Astrocyte (in vitro differentiated cells and primary cell): ENCODE results near the gene MTNR1B. TPM values are rescaled to one million over a fixed set of nuclear protein-coding genes. Genes with fewer than 3 reads are reported as not detected.

Experiments used
- DNase-seq: peaks from one replicate; pipeline ENCODE4 v3.0.0-alpha.2; 2010; ENCODE audit warnings: low read depth
- FAIRE-seq: peaks from 2 replicates; lab custom pipeline; 2011; peaks lifted over from hg19 to GRCh38; lab: Jason Lieb, UNC
- H2AFZ ChIP-seq: 2 replicates; pipeline ENCODE4 v1.6.0; 2012; ENCODE audit warnings: low read depth, low read length, inconsistent platforms
- H3K27ac ChIP-seq: 2 replicates; pipeline ENCODE4 v1.5.1; 2011; ENCODE audit warnings: low read depth, low read length, inconsistent platforms
- H3K27me3 ChIP-seq: 2 replicates; pipeline ENCODE4 v1.6.0; 2011; ENCODE audit warnings: low read length, inconsistent platforms; ENCODE audit not compliant: insufficient read depth
- H3K36me3 ChIP-seq: 2 replicates; pipeline ENCODE4 v1.5.1; 2011; ENCODE audit warnings: low read length, inconsistent platforms; ENCODE audit not compliant: insufficient read depth
- H3K4me1 ChIP-seq: 2 replicates; pipeline ENCODE4 v1.5.1; 2011; ENCODE audit warnings: low read length, inconsistent platforms; ENCODE audit not compliant: insufficient read depth
- H3K4me2 ChIP-seq: 2 replicates; pipeline ENCODE4 v1.6.0; 2012; ENCODE audit warnings: low read length, inconsistent platforms
- H3K4me3 ChIP-seq: 2 replicates; pipeline ENCODE4 v1.5.1; 2011; ENCODE audit warnings: low read depth, mild to moderate bottlenecking, low read length, inconsistent platforms; ENCODE audit not compliant: insufficient read depth
- H3K79me2 ChIP-seq: 2 replicates; pipeline ENCODE4 v1.6.0; 2012; ENCODE audit warnings: mild to moderate bottlenecking, low read length, inconsistent platforms; ENCODE audit not compliant: insufficient read depth
- H3K9ac ChIP-seq: 2 replicates; pipeline ENCODE4 v1.6.0; 2012; ENCODE audit warnings: mild to moderate bottlenecking, low read length, inconsistent platforms
- H3K9me3 ChIP-seq: 2 replicates; pipeline ENCODE4 v1.5.1; 2012; ENCODE audit warnings: low read depth, mild to moderate bottlenecking, low read length, inconsistent platforms; ENCODE audit not compliant: insufficient read depth
- H4K20me1 ChIP-seq: 2 replicates; pipeline ENCODE4 v1.6.0; 2012; ENCODE audit warnings: low read length, inconsistent platforms; ENCODE audit not compliant: insufficient read depth
- H3K27ac Mint-ChIP-seq: one replicate; pipeline ENCODE4 v1.8.0; 2021; ENCODE audit warnings: mild to moderate bottlenecking, mixed read lengths; ENCODE audit not compliant: unreplicated experiment
- H3K27me3 Mint-ChIP-seq: one replicate; pipeline ENCODE4 v1.8.0; 2021; ENCODE audit warnings: low read depth, mixed read lengths; ENCODE audit not compliant: unreplicated experiment
- H3K36me3 Mint-ChIP-seq: one replicate; pipeline ENCODE4 v1.8.0; 2021; ENCODE audit warnings: low read depth, mixed read lengths; ENCODE audit not compliant: unreplicated experiment
- H3K4me1 Mint-ChIP-seq: one replicate; pipeline ENCODE4 v1.8.0; 2021; ENCODE audit warnings: low read depth, mixed read lengths; ENCODE audit not compliant: unreplicated experiment
- H3K4me3 Mint-ChIP-seq: one replicate; pipeline ENCODE4 v1.8.0; 2021; ENCODE audit warnings: mild to moderate bottlenecking, moderate library complexity, mixed read lengths; ENCODE audit not compliant: unreplicated experiment
- H3K9me3 Mint-ChIP-seq: one replicate; pipeline ENCODE4 v1.8.0; 2021; ENCODE audit warnings: mild to moderate bottlenecking, mixed read lengths; ENCODE audit not compliant: unreplicated experiment
- CTCF ChIP-seq: IDR thresholded peaks from 2 replicates; pipeline ENCODE4 v1.5.1; 2011; ENCODE audit warnings: low read depth, mild to moderate bottlenecking, inconsistent platforms, low read length, moderate library complexity; ENCODE audit not compliant: insufficient read depth
- EZH2 ChIP-seq: IDR thresholded peaks from 2 replicates; pipeline ENCODE4 v1.6.1; 2012; ENCODE audit warnings: mild to moderate bottlenecking, low read length, inconsistent platforms; ENCODE audit not compliant: insufficient read depth
- total RNA-seq: library from RNA; stranded (reverse); gene quantifications from 2 replicates; pipeline ENCODE4 v1.2.1, GENCODE V29; 2021

MTNR1B gene
- total RNA-seq, 1 donor from 2014 or later: not detected

DNA sequence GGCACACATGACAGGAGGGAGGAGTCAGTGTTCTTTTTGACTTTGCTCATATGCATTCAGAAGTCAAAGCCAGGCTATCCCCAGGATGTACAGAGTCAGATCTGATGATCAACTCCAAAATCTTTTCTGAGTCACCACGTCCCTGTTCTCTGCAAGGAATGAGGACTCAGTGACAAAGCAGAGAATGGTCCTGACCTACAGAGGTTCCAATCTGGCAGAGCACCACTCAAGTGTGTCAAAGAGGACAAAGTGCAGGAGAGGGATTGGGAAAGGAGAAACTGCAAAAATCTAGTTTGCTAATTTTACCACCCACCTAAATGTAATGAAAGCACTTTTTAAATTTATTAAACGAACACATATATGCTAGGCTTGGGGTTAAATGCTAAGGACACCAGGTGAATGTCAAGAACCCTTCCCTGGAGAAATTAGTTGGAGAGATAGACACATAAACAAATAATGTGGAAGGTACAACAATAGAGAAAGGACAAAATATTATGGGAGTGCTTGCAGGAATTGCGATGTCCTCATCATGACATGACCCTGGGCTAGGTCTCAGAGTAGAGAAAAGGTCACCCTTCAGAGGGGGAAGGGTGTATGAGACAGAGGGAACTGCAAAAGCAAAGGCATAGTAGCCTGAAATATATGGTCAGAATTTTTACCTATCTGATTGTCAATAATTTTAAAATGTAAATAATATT lies 56.3 kb downstream of the MTNR1B start:
- Histone ChIP-seq H3K79me2 (no peaks in the 10 kb centered on the region), H2AFZ (no peak overlapping the region), H3K9me3 (no peaks in the 10 kb centered on the region), H3K4me3 (no peak overlapping the region), H4K20me1 (no peaks in the 10 kb centered on the region), H3K27me3 (no peaks in the 10 kb centered on the region), H3K36me3 (no peaks in the 10 kb centered on the region), H3K4me2 (no peak overlapping the region), H3K9ac (no peak overlapping the region), H3K4me1 (peaks cover 12% of the 10 kb centered on the region), H3K27ac (no peak overlapping the region)
- H3K36me3 Mint-ChIP-seq: no peaks in the 10 kb centered on the region
- H3K27me3 Mint-ChIP-seq: no peaks in the 10 kb centered on the region
- H3K4me3 Mint-ChIP-seq: no peak overlapping the region
- DNase-seq: no peak
- H3K9me3 Mint-ChIP-seq: peaks cover 2% of the 10 kb centered on the region
- no peak for FAIRE-seq
- H3K27ac Mint-ChIP-seq: no peak overlapping the region
- TF ChIP-seq CTCF (no peak), EZH2 (no peak)
- H3K4me1 Mint-ChIP-seq: peaks cover 20% of the 10 kb centered on the region

DNA sequence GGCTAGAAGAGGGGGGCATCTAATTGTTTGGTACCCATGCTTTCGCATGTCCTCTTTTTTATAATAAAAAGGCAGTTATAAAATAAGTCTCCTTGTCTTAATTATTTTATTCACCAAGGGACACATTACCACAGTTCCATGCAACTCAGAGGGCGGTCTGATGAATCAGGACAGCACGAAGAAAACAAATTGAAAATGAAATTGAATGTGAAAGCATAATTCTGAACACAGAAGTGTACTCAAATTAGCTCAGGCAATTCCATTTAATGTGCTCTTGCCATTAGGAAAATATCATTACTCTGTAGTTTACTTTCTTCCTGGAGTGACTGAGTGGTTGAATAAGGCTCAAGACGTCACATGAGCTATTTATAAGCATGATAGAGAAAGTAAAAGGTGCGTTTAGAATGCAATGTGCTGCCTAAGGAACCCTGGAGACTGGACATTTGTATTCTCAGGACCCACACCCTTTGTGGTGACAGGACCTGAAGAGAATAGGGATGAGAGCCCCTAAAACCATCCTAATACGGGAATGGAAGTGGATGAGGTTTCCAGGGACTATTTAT lies 59.6 kb downstream of the MTNR1B start:
- DNase-seq: no peak

More for the DNA sequence above, 59.6 kb downstream of the MTNR1B start:
- Mint-ChIP-seq H3K36me3 (no peaks in the 10 kb centered on the region), H3K27me3 (no peaks in the 10 kb centered on the region), H3K27ac (no peak overlapping the region), H3K4me1 (peaks cover 35% of the 10 kb centered on the region), H3K4me3 (no peak overlapping the region), H3K9me3 (peaks cover 2% of the 10 kb centered on the region)
- no peak for TF ChIP-seq CTCF
- no peak for TF ChIP-seq EZH2
- no peaks in the 10 kb centered on the region for H3K79me2 ChIP-seq
- no peak overlapping the region for H3K27ac ChIP-seq
- H2AFZ ChIP-seq: no peak overlapping the region
- H4K20me1 ChIP-seq: no peaks in the 10 kb centered on the region
- H3K36me3 ChIP-seq: no peaks in the 10 kb centered on the region
- no peak overlapping the region for H3K9ac ChIP-seq
- no peak for FAIRE-seq
- H3K4me1 ChIP-seq: peaks cover 15% of the 10 kb centered on the region
- no peak overlapping the region for H3K4me3 ChIP-seq
- H3K4me2 ChIP-seq: no peak overlapping the region
- H3K27me3 ChIP-seq: no peaks in the 10 kb centered on the region
- H3K9me3 ChIP-seq: no peaks in the 10 kb centered on the region
